DND-41 (cell line): Measurements from ENCODE around the gene ZSCAN21.

Experiments used
- EZH2 ChIP-seq: IDR thresholded peaks from 3 replicates; pipeline ENCODE4 v1.6.1; 2012; ENCODE audit warnings: borderline replicate concordance, low read depth, mild to moderate bottlenecking, moderate library complexity, low read length, inconsistent platforms; ENCODE audit not compliant: severe bottlenecking
- TF ChIP-seq, protein P1 (sequence below): IDR thresholded peaks from 2 replicates; pipeline ENCODE4 v1.5.1; 2012; ENCODE audit warnings: borderline replicate concordance, low read length, moderate library complexity, mild to moderate bottlenecking; ENCODE audit not compliant: poor library complexity, severe bottlenecking; ENCODE audit errors: extremely low read depth

DNA sequence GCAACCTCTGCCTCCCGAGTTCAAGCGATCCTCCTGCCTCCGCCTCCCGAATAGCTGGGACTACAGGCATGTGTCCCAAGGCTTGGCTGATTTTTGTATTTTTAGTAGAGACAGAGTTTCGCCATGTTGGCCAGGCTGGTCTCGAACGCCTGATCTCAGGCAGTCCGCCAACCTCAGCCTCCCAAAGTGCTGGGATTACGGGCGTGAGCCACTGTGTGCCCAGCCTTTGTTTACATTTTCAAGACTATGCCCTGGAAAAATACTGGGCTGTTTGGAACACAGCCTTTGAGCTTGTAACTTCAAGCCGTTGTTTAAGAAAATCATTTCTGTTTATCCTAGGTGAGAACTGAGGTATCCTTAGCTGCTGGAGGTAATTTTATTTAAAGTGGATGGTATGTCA lies 32.3 kb upstream of the ZSCAN21 start:
- TF ChIP-seq, protein P1, sequence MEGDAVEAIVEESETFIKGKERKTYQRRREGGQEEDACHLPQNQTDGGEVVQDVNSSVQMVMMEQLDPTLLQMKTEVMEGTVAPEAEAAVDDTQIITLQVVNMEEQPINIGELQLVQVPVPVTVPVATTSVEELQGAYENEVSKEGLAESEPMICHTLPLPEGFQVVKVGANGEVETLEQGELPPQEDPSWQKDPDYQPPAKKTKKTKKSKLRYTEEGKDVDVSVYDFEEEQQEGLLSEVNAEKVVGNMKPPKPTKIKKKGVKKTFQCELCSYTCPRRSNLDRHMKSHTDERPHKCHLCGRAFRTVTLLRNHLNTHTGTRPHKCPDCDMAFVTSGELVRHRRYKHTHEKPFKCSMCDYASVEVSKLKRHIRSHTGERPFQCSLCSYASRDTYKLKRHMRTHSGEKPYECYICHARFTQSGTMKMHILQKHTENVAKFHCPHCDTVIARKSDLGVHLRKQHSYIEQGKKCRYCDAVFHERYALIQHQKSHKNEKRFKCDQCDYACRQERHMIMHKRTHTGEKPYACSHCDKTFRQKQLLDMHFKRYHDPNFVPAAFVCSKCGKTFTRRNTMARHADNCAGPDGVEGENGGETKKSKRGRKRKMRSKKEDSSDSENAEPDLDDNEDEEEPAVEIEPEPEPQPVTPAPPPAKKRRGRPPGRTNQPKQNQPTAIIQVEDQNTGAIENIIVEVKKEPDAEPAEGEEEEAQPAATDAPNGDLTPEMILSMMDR = no peak
- no peak for TF ChIP-seq EZH2
